Measurements from ENCODE around the gene WDCP.
A peak's percentile ranks its signal among the peaks of the same experiment; 100 is the strongest.
"Not testable (repeated sequence)": the region's sequence is repeated elsewhere in the genome, so short reads cannot be mapped to it uniquely, and the experiment has no call there.

WDCP gene

GRCh38 chr2:24018241-24018640, 28.9 kb downstream of the WDCP start:
- TF ChIP-seq CTCF (IDR thresholded peaks at IDR 0.05; ENCODE audit: low read depth, low read length) = no peak
- in situ Hi-C loops (cut with HindIII; ENCODE audit: low sequenced_read_pairs) = no loop called here

GRCh38 chr2:24017711-24018110, 29.5 kb downstream of the WDCP start:
- TF ChIP-seq CTCF (IDR thresholded peaks at IDR 0.05; ENCODE audit: low read depth, low read length) = no peak
- in situ Hi-C loops (cut with HindIII; ENCODE audit: low sequenced_read_pairs) = no loop called here

More at GRCh38 chr2:24018241-24018640, 28.9 kb downstream of the WDCP start:
- H3K4me3 ChIP-seq (ENCODE audit: low read depth, low read length) = no peak overlapping the region
- DNase-seq (ENCODE audit: low read depth, low spot score) = no peak

GRCh38 chr2:24016853-24017703, 30.1 kb downstream of the WDCP start:
- H3K4me3 ChIP-seq (ENCODE audit: low read depth, low read length) = no peak overlapping the region
- in situ Hi-C loops (cut with HindIII; ENCODE audit: low sequenced_read_pairs) = no loop called here
- no peak for TF ChIP-seq CTCF (IDR thresholded peaks at IDR 0.05; ENCODE audit: low read depth, low read length)

More at GRCh38 chr2:24017711-24018110, 29.5 kb downstream of the WDCP start:
- H3K4me3 ChIP-seq (ENCODE audit: low read depth, low read length) = no peak overlapping the region
- DNase-seq (ENCODE audit: low read depth, low spot score) = no peak

GRCh38 chr2:24016376-24016761, 30.8 kb downstream of the WDCP start:
- no peak overlapping the region for H3K4me3 ChIP-seq (ENCODE audit: low read depth, low read length)
- in situ Hi-C loops (cut with HindIII; ENCODE audit: low sequenced_read_pairs) = no loop called here
- TF ChIP-seq CTCF (IDR thresholded peaks at IDR 0.05; ENCODE audit: low read depth, low read length) = no peak
- no peak for DNase-seq (ENCODE audit: low read depth, low spot score)

More at GRCh38 chr2:24016853-24017703, 30.1 kb downstream of the WDCP start:
- no peak for DNase-seq (ENCODE audit: low read depth, low spot score)

GRCh38 chr2:24015562-24016375, 31.4 kb downstream of the WDCP start:
- DNase-seq (ENCODE audit: low read depth, low spot score) = peak; percentile 64
- no peak for TF ChIP-seq CTCF (IDR thresholded peaks at IDR 0.05; ENCODE audit: low read depth, low read length)
- no peak overlapping the region for H3K4me3 ChIP-seq (ENCODE audit: low read depth, low read length)
- in situ Hi-C loops (cut with HindIII; ENCODE audit: low sequenced_read_pairs) = no loop called here

- H3K4me3 ChIP-seq (ENCODE audit: low read depth, low read length); in situ Hi-C loops (cut with HindIII; ENCODE audit: low sequenced_read_pairs); DNase-seq (ENCODE audit: low read depth, low spot score): not testable (repeated sequence)
These were observed 32.3 kb downstream of the WDCP start for GRCh38 chr2:24014902-24015301.
